ENCODE data around the gene NINJ1. TPM values are rescaled to one million over a fixed set of nuclear protein-coding genes. Genes with fewer than 3 reads are reported as not detected.
A peak's percentile ranks its signal among the peaks of the same experiment; 100 is the strongest.

NINJ1 gene
- total and polyA plus RNA-seq, 2 of the 13 experiments (the other 11 are each of a cell fraction or from before 2014, with no cell fraction given): 81.2 to 92.1 TPM

GRCh38 chr9:93119953-93120845 is 13.9 kb downstream of the NINJ1 start (continued):
- peak; percentile 68; the same call in 1 of the 2 replicates for TF ChIP-seq ZNF546 (CRISPR knock-in tag; conservative IDR thresholded peaks at IDR 0.05)
- TF ChIP-seq ZNF639 (CRISPR knock-in tag; conservative IDR thresholded peaks at IDR 0.05): peak; percentile 72; the same call in 1 of the 2 replicates
- TF ChIP-seq FOXM1 (CRISPR knock-in tag; IDR thresholded peaks at IDR 0.05): no peak
- peak; percentile 96 for TF ChIP-seq FOSL2 (CRISPR knock-in tag; IDR thresholded peaks at IDR 0.05)
- TF ChIP-seq TCF12 (IDR thresholded peaks at IDR 0.05): no peak
- no peak for TF ChIP-seq TCF12 (CRISPR knock-in tag; IDR thresholded peaks at IDR 0.05)
- TF ChIP-seq NFE2L2 (IDR thresholded peaks at IDR 0.05; ENCODE audit: low read length): no peak
- no peak for TF ChIP-seq NR2F6 (IDR thresholded peaks at IDR 0.05)
- TF ChIP-seq NR2F6 (CRISPR knock-in tag; IDR thresholded peaks at IDR 0.05): peak; percentile 84
- peak; percentile 96 for TF ChIP-seq MAX (IDR thresholded peaks at IDR 0.05)
- TF ChIP-seq ZNF121 (CRISPR knock-in tag; IDR thresholded peaks at IDR 0.05): peak; percentile 61; the same call in 1 of the 2 replicates
- peak; percentile 92 for TF ChIP-seq SMAD3 (CRISPR knock-in tag; IDR thresholded peaks at IDR 0.05)
- TF ChIP-seq HOXA9 (CRISPR knock-in tag; IDR thresholded peaks at IDR 0.05; ENCODE audit: borderline replicate concordance): no peak
- TF ChIP-seq ZNF354B (CRISPR knock-in tag; IDR thresholded peaks at IDR 0.05): no peak
- no peak for TF ChIP-seq PLRG1 (conservative IDR thresholded peaks at IDR 0.05)
- TF ChIP-seq ZNF883 (CRISPR knock-in tag; IDR thresholded peaks at IDR 0.05; ENCODE audit: not compliant biosample characterization): peak; percentile 78
- TF ChIP-seq RNF219 (CRISPR knock-in tag; IDR thresholded peaks at IDR 0.05): 0 out of 2 replicates have a peak, but pooled peaks have one; percentile 74
- TF ChIP-seq HMG20A (CRISPR knock-in tag; IDR thresholded peaks at IDR 0.05; ENCODE audit: borderline replicate concordance): peak; percentile 76
- no peak for TF ChIP-seq ZNF446 (CRISPR knock-in tag; IDR thresholded peaks at IDR 0.05)
- TF ChIP-seq NR2F2 (IDR thresholded peaks at IDR 0.05; ENCODE audit: borderline replicate concordance, low read depth): no peak
- 0 out of 2 replicates have a peak, but pooled peaks have one; percentile 58 for TF ChIP-seq KLF12 (CRISPR knock-in tag; IDR thresholded peaks at IDR 0.05; ENCODE audit: borderline replicate concordance)
- TF ChIP-seq PRMT3 (CRISPR knock-in tag; IDR thresholded peaks at IDR 0.05; ENCODE audit: borderline replicate concordance, low read depth): 0 out of 2 replicates have a peak, but pooled peaks have one; percentile 79
- TF ChIP-seq ZNF101 (CRISPR knock-in tag; IDR thresholded peaks at IDR 0.05; ENCODE audit: borderline replicate concordance, low read depth): no peak
- peak; percentile 82 for TF ChIP-seq CBX1 (IDR thresholded peaks at IDR 0.05; ENCODE audit: low read depth)
- no peak for TF ChIP-seq GPN1 (CRISPR knock-in tag; IDR thresholded peaks at IDR 0.05; ENCODE audit: borderline replicate concordance)
